ENCODE results near the gene TM2D3. TPM values are rescaled to one million over a fixed set of nuclear protein-coding genes. Genes with fewer than 3 reads are reported as not detected.

Gene TM2D3
- total and polyA plus RNA-seq, 2 donors (not counting 1 experiment from before 2014, with no cell fraction given) = 46.1 to 71.5 TPM

DNA sequence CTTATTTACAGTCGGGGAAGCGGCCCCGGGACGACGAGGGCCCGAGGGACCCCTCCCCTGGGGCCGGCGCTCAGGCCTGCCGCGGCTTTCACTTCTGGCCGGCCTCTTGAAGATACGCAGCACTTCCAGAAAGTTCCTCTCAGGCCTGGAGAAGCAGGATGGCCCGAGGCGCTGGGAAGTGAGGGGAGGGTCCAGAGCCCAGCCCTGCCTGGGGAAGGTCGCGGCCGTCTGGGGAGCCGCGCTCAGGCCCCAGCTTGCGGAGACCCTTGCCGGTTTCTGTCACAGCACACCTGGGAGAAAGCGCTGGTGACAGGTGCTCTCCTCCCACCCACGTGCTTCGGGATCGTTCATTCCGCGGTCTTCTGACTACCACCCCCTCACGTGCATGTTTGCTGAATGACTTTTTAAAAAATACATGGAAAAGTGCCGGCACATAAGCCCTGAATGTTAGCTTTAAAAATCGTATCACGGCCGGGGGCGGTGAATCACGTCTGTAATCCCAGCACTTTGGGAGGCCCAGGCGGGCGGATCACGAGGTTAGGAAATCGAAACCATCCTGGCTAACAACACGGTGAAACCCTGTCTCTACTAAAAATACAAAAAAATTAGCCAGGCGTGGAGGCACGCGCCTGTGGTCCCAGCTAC lies 727 bp upstream of the TM2D3 start:
- peaks cover 42% of the 10 kb centered on the region for H3K79me2 ChIP-seq (ENCODE audit: control insufficient read depth, insufficient read depth, low read length)
- DNase-seq (ENCODE audit: low read depth in 2 of 2) = no peak
- H3K9me3 ChIP-seq (ENCODE audit: control insufficient read depth, insufficient read depth, low read depth, low read length) = no peaks in the 10 kb centered on the region
- peak overlapping the region; percentile 98 for H3K4me2 ChIP-seq (ENCODE audit: extremely low read depth, insufficient read depth, low read length)
- H3K27me3 ChIP-seq (ENCODE audit: control insufficient read depth, insufficient read depth, low read length) = no peaks in the 10 kb centered on the region
- peak overlapping the region; percentile 92 for H3K27ac ChIP-seq (ENCODE audit: insufficient read depth, low read length)
- H4K20me1 ChIP-seq (ENCODE audit: control insufficient read depth, extremely low read depth, insufficient read depth, low read length) = no peaks in the 10 kb centered on the region
- H3K9ac ChIP-seq (ENCODE audit: insufficient read depth, low read length) = peak overlapping the region; percentile 97
- H3K4me1 ChIP-seq (ENCODE audit: control insufficient read depth, extremely low read depth, insufficient read depth, low read length) = peaks cover 3% of the 10 kb centered on the region
- H3K4me3 ChIP-seq (replicated peaks in 1 of 4; ENCODE audit: control extremely low read depth in 1 of 4, insufficient read depth in 1 of 4, low read depth in 3 of 4, low read length in 4 of 4) = peak overlapping the region; percentile 75 to 94 (median 88)
- TF ChIP-seq, protein P1, sequence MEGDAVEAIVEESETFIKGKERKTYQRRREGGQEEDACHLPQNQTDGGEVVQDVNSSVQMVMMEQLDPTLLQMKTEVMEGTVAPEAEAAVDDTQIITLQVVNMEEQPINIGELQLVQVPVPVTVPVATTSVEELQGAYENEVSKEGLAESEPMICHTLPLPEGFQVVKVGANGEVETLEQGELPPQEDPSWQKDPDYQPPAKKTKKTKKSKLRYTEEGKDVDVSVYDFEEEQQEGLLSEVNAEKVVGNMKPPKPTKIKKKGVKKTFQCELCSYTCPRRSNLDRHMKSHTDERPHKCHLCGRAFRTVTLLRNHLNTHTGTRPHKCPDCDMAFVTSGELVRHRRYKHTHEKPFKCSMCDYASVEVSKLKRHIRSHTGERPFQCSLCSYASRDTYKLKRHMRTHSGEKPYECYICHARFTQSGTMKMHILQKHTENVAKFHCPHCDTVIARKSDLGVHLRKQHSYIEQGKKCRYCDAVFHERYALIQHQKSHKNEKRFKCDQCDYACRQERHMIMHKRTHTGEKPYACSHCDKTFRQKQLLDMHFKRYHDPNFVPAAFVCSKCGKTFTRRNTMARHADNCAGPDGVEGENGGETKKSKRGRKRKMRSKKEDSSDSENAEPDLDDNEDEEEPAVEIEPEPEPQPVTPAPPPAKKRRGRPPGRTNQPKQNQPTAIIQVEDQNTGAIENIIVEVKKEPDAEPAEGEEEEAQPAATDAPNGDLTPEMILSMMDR (conservative IDR thresholded peaks at IDR 0.05 in 1 of 2, IDR thresholded peaks at IDR 0.05 in 1 of 2; ENCODE audit: low read depth in 1 of 2, low read length in 2 of 2) = no peak
- TF ChIP-seq EZH2 (IDR thresholded peaks at IDR 0.05; ENCODE audit: low read length, missing control alignments) = no peak
- no peaks in the 10 kb centered on the region for H3K36me3 ChIP-seq (ENCODE audit: control insufficient read depth, insufficient read depth, low read length)
- H2AFZ ChIP-seq (ENCODE audit: low read length) = no peak overlapping the region

DNA sequence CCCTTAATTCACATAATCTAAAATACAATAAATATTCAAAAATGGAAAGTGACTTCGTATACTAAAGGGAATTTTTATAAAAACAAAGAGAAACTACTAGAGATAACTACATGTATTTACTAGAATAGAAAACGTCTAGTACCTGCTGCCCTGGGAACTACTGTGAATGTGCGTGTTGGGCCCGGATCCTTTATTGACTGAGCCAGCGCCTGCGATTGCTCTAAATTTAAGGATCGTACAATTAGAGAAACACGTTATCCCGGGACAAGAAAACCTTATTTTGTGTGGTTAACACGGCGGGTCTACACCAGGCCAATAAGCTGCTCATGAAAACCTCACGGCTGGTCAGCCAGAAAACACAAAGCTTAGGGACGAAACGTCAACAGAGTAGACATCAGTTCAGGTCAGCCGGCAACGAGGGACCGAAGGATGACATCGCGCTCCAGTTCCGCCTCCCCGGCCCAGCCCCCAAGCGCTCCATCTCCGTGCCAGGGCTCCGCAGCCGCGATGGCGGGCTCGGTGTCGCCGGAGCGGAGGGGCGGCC lies 555 bp downstream of the TM2D3 start:
- Histone ChIP-seq H3K27me3 (ENCODE audit: control insufficient read depth, insufficient read depth, low read length) (no peaks in the 10 kb centered on the region), H3K9ac (ENCODE audit: insufficient read depth, low read length) (peak overlapping the region; percentile 97), H3K4me2 (ENCODE audit: extremely low read depth, insufficient read depth, low read length) (peak overlapping the region; percentile 100), H3K79me2 (ENCODE audit: control insufficient read depth, insufficient read depth, low read length) (peaks cover 44% of the 10 kb centered on the region), H3K4me3 (replicated peaks in 1 of 4; ENCODE audit: control extremely low read depth in 1 of 4, insufficient read depth in 1 of 4, low read depth in 3 of 4, low read length in 4 of 4) (peak overlapping the region; percentile 91 to 94 (median 92)), H3K36me3 (ENCODE audit: control insufficient read depth, insufficient read depth, low read length) (peaks cover under 1% of the 10 kb centered on the region), H3K27ac (ENCODE audit: insufficient read depth, low read length) (peak overlapping the region; percentile 92), H3K9me3 (ENCODE audit: control insufficient read depth, insufficient read depth, low read depth, low read length) (no peaks in the 10 kb centered on the region), H2AFZ (ENCODE audit: low read length) (peak overlapping the region; percentile 84), H4K20me1 (ENCODE audit: control insufficient read depth, extremely low read depth, insufficient read depth, low read length) (no peaks in the 10 kb centered on the region), H3K4me1 (ENCODE audit: control insufficient read depth, extremely low read depth, insufficient read depth, low read length) (peaks cover 3% of the 10 kb centered on the region)
- TF ChIP-seq, protein P1 (conservative IDR thresholded peaks at IDR 0.05 in 1 of 2, IDR thresholded peaks at IDR 0.05 in 1 of 2; ENCODE audit: low read depth in 1 of 2, low read length in 2 of 2) = no peak
- no peak for TF ChIP-seq EZH2 (IDR thresholded peaks at IDR 0.05; ENCODE audit: low read length, missing control alignments)
- peak in 1 of 2 donors; percentile 29 for DNase-seq (ENCODE audit: low read depth in 2 of 2)

DNA sequence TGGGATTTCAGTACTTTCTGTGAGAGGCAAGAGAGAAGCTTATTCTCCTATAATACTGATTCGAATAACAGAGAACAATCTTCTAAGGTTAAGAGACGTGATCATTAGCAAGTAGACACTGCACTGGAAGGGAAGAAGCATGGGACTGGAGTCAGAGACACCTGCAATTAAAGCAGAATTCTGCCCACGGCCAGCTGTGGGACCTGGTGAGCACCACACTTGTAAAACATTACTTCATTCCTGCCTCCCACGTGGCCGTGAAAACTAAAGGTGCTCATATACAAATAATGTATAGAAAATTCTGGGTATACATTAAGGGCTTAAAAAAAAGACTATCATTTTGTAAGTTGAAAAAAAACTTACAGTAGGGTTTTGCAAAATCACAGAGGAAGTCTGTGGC lies 2.0 kb downstream of the TM2D3 start:
- H3K27me3 ChIP-seq (ENCODE audit: control insufficient read depth, insufficient read depth, low read length) = no peaks in the 10 kb centered on the region
- H3K9me3 ChIP-seq (ENCODE audit: control insufficient read depth, insufficient read depth, low read depth, low read length) = no peaks in the 10 kb centered on the region
- no peak overlapping the region for H2AFZ ChIP-seq (ENCODE audit: low read length)
- H3K27ac ChIP-seq (ENCODE audit: insufficient read depth, low read length) = no peak overlapping the region
- H3K4me2 ChIP-seq (ENCODE audit: extremely low read depth, insufficient read depth, low read length) = peak overlapping the region; percentile 100
- H3K4me1 ChIP-seq (ENCODE audit: control insufficient read depth, extremely low read depth, insufficient read depth, low read length) = peaks cover 3% of the 10 kb centered on the region
- TF ChIP-seq, protein P1 (conservative IDR thresholded peaks at IDR 0.05 in 1 of 2, IDR thresholded peaks at IDR 0.05 in 1 of 2; ENCODE audit: low read depth in 1 of 2, low read length in 2 of 2) = no peak
- TF ChIP-seq EZH2 (IDR thresholded peaks at IDR 0.05; ENCODE audit: low read length, missing control alignments) = no peak
- no peak overlapping the region for H3K9ac ChIP-seq (ENCODE audit: insufficient read depth, low read length)
- no peak for DNase-seq (ENCODE audit: low read depth in 2 of 2)
- peak overlapping the region in 2 of 4 experiments; percentile 93 to 94 for H3K4me3 ChIP-seq (replicated peaks in 1 of 4; ENCODE audit: control extremely low read depth in 1 of 4, insufficient read depth in 1 of 4, low read depth in 3 of 4, low read length in 4 of 4)
- peaks cover 44% of the 10 kb centered on the region for H3K79me2 ChIP-seq (ENCODE audit: control insufficient read depth, insufficient read depth, low read length)
- peaks cover 7% of the 10 kb centered on the region for H3K36me3 ChIP-seq (ENCODE audit: control insufficient read depth, insufficient read depth, low read length)
- H4K20me1 ChIP-seq (ENCODE audit: control insufficient read depth, extremely low read depth, insufficient read depth, low read length) = no peaks in the 10 kb centered on the region

Measured in fibroblast of lung (primary cell).